Tibial nerve (tissue), 4 donors: ENCODE results near the gene ABCB11. TPM values are rescaled to one million over a fixed set of nuclear protein-coding genes. Genes with fewer than 3 reads are reported as not detected.

ENCODE experiments used
- DNase-seq, 2 donors: peaks; one replicate each; pipeline ENCODE4 v3.0.0-alpha.2; 2019; ENCODE audit warnings: low spot score in 2 of 2
- H3K27ac ChIP-seq, 4 donors: fragments of 200-600 bp; sonication (generic) in 3 of 4; one replicate each; pipeline ENCODE4 v1.5.1; 2017 to 2019; ENCODE audit warnings: mild to moderate bottlenecking in 1 of 4
- H3K27me3 ChIP-seq, 2 donors: fragments of 200-600 bp; sonication (generic) in 1 of 2; one replicate each; pipeline versions ENCODE4 v1.5.1 to v1.6.0; 2017 to 2019
- H3K36me3 ChIP-seq, 3 donors: fragments of 200-600 bp; sonication (generic); one replicate each; pipeline ENCODE4 v1.5.1; 2018 to 2019
- H3K4me1 ChIP-seq, 4 donors: fragments of 200-600 bp; sonication (generic) in 3 of 4; one replicate each; pipeline ENCODE4 v1.5.1; 2017 to 2019
- H3K4me3 ChIP-seq, 4 donors: fragments of 200-600 bp; sonication (generic) in 3 of 4; one replicate each; pipeline ENCODE4 v1.5.1; 2017 to 2019; ENCODE audit warnings: mild to moderate bottlenecking in 1 of 4, moderate library complexity in 1 of 4
- H3K9me3 ChIP-seq, 4 donors: fragments of 200-600 bp; sonication (generic) in 3 of 4; one replicate each; pipeline ENCODE4 v1.5.1; 2017 to 2019
- CTCF ChIP-seq, 5 experiments: fragments of 200-600 bp in 3 of 5; fragments of 450-650 bp in 2 of 5; sonication (generic) in 3 of 5; IDR thresholded peaks; one replicate each; pipeline ENCODE4 v1.5.1; 2016 to 2019; ENCODE audit warnings: antibody characterized with exemption in 5 of 5, mild to moderate bottlenecking in 3 of 5, moderate library complexity in 2 of 5
- EP300 ChIP-seq, 2 donors: sonication (generic); formaldehyde crosslinking; IDR thresholded peaks; one replicate each; pipeline ENCODE4 v1.6.1; 2017; ENCODE audit warnings: antibody characterized with exemption in 2 of 2, mild to moderate bottlenecking in 1 of 2
- POLR2A ChIP-seq, 2 donors: fragments of 450-650 bp; IDR thresholded peaks; one replicate each; pipeline ENCODE4 v1.6.1; 2017; ENCODE audit warnings: antibody characterized with exemption in 2 of 2, mild to moderate bottlenecking in 2 of 2, moderate library complexity in 2 of 2
- WGBS, 2 donors: methylation state at CpG; one replicate each; pipeline ENCODE4 v1.1.5; 2018; 5-methylcytosine and 5-hydroxymethylcytosine counted together
- total RNA-seq, 4 donors: library from RNA; depleted of rRNA; stranded (reverse); fragments of >200 nt; gene quantifications; one replicate each; pipeline ENCODE4 v1.1.0, GENCODE V29; 2016

Gene ABCB11
- total RNA-seq, 4 donors from 2014 or later: 0.30 to 0.63 (median 0.39) TPM; not detected in 1

- Histone ChIP-seq H3K27ac (no peak overlapping the region), H3K4me3 (no peak overlapping the region), H3K4me1 (no peaks in the 10 kb centered on the region), H3K36me3 (no peaks in the 10 kb centered on the region), H3K27me3 (no peaks in the 10 kb centered on the region), H3K9me3 (no peaks in the 10 kb centered on the region)
- TF ChIP-seq POLR2A (IDR thresholded peaks at IDR 0.05): no peak
- TF ChIP-seq CTCF (IDR thresholded peaks at IDR 0.05): no peak
- TF ChIP-seq EP300 (IDR thresholded peaks at IDR 0.05): no peak
- WGBS, 2 donors: 84 to 86% methylated on average over 3 of the region's 3 CpGs
- no peak for DNase-seq
Measured at GRCh38 chr2:168993538-168993937, 37.6 kb downstream of the ABCB11 start.

- no peaks in the 10 kb centered on the region for H3K4me1 ChIP-seq
- H3K27me3 ChIP-seq: no peaks in the 10 kb centered on the region
- no peak overlapping the region for H3K27ac ChIP-seq
- no peaks in the 10 kb centered on the region for H3K36me3 ChIP-seq
- no peaks in the 10 kb centered on the region for H3K9me3 ChIP-seq
- WGBS, 2 donors: 72 to 74% methylated on average over 7 of the region's 7 CpGs
- H3K4me3 ChIP-seq: no peak overlapping the region
- DNase-seq: no peak
- TF ChIP-seq POLR2A (IDR thresholded peaks at IDR 0.05) (no peak), EP300 (IDR thresholded peaks at IDR 0.05) (no peak)
Measured at GRCh38 chr2:168992591-168993349, 38.4 kb downstream of the ABCB11 start.

GRCh38 chr2:168992026-168992425 is 39.1 kb downstream of the ABCB11 start:
- no peak for DNase-seq
- H3K27ac ChIP-seq: no peak overlapping the region
- 74 to 83% methylated on average over 3 of the region's 3 CpGs for WGBS, 2 donors
- H3K4me1 ChIP-seq: no peaks in the 10 kb centered on the region
- no peaks in the 10 kb centered on the region for H3K36me3 ChIP-seq
- no peak overlapping the region for H3K4me3 ChIP-seq
- TF ChIP-seq EP300 (IDR thresholded peaks at IDR 0.05) (no peak), CTCF (IDR thresholded peaks at IDR 0.05) (no peak), POLR2A (IDR thresholded peaks at IDR 0.05) (no peak)
- H3K9me3 ChIP-seq: no peaks in the 10 kb centered on the region
- no peaks in the 10 kb centered on the region for H3K27me3 ChIP-seq

- Histone ChIP-seq H3K4me1 (no peaks in the 10 kb centered on the region), H3K36me3 (no peaks in the 10 kb centered on the region), H3K27ac (no peak overlapping the region), H3K27me3 (no peaks in the 10 kb centered on the region), H3K4me3 (no peak overlapping the region), H3K9me3 (no peaks in the 10 kb centered on the region)
- DNase-seq: no peak
- no peak for TF ChIP-seq CTCF (IDR thresholded peaks at IDR 0.05)
- TF ChIP-seq EP300 (IDR thresholded peaks at IDR 0.05): no peak
- TF ChIP-seq POLR2A (IDR thresholded peaks at IDR 0.05): no peak
- 79 to 86% methylated on average over 1 of the region's 1 CpG for WGBS, 2 donors
Measured at GRCh38 chr2:168988755-168989154, 42.4 kb downstream of the ABCB11 start.

- H3K4me1 ChIP-seq: no peaks in the 10 kb centered on the region
- no peaks in the 10 kb centered on the region for H3K27me3 ChIP-seq
- no peaks in the 10 kb centered on the region for H3K36me3 ChIP-seq
- H3K4me3 ChIP-seq: no peak overlapping the region
- no peaks in the 10 kb centered on the region for H3K9me3 ChIP-seq
- no peak for DNase-seq
- no peak for TF ChIP-seq EP300 (IDR thresholded peaks at IDR 0.05)
- no peak for TF ChIP-seq CTCF (IDR thresholded peaks at IDR 0.05)
- TF ChIP-seq POLR2A (IDR thresholded peaks at IDR 0.05): no peak
- 69 to 78% methylated on average over 2 of the region's 2 CpGs for WGBS, 2 donors
- H3K27ac ChIP-seq: no peak overlapping the region
Measured at GRCh38 chr2:168986398-168986943, 44.7 kb downstream of the ABCB11 start.
